Neural cell (in vitro differentiated cells): ENCODE data around the gene MST1. TPM values are rescaled to one million over a fixed set of nuclear protein-coding genes. Genes with fewer than 3 reads are reported as not detected.

ENCODE experiments used
- H2AFZ ChIP-seq: fragments of 200-600, 300-800 bp; sonication (generic), shearing (Covaris generic); 2 replicates; pipeline ENCODE4 v1.6.0; 2014; ENCODE audit warnings: low read depth, mild to moderate bottlenecking, antibody characterized with exemption, low read length, moderate library complexity
- H3F3A ChIP-seq: fragments of 200-600 bp; shearing (Covaris generic); 2 replicates; pipeline ENCODE4 v1.6.1; 2016; ENCODE audit warnings: mild to moderate bottlenecking, moderate library complexity, mixed read lengths, antibody characterized with exemption, low read length; ENCODE audit not compliant: insufficient read depth, poor library complexity, severe bottlenecking
- H3K27ac ChIP-seq: fragments of 200-600, 300-800 bp; sonication (generic), shearing (Covaris generic); 2 replicates; pipeline ENCODE4 v1.5.1; 2014; ENCODE audit warnings: mild to moderate bottlenecking, low read length, moderate library complexity
- H3K27me3 ChIP-seq: fragments of 300-800, 200-600 bp; sonication (generic), shearing (Covaris generic); 2 replicates; pipeline ENCODE4 v1.6.0; 2014; ENCODE audit warnings: mild to moderate bottlenecking, low read depth, low read length, moderate library complexity; ENCODE audit not compliant: insufficient read depth
- H3K36me3 ChIP-seq: fragments of 300-800, 200-600 bp; sonication (generic), shearing (Covaris generic); 2 replicates; pipeline ENCODE4 v1.5.1; 2014; ENCODE audit warnings: mild to moderate bottlenecking, antibody characterized with exemption, low read length, moderate library complexity; ENCODE audit not compliant: insufficient read depth
- H3K4me2 ChIP-seq: fragments of 300-800, 200-600 bp; sonication (generic), shearing (Covaris generic); 2 replicates; pipeline ENCODE4 v1.6.0; 2014; ENCODE audit warnings: mild to moderate bottlenecking, low read length
- H3K4me3 ChIP-seq: fragments of 300-800, 200-600 bp; sonication (generic), shearing (Covaris generic); 2 replicates; pipeline ENCODE4 v1.5.1; 2014; ENCODE audit warnings: mild to moderate bottlenecking, low read length, moderate library complexity
- H3K79me2 ChIP-seq: fragments of 200-600 bp; shearing (Covaris generic); replicated peaks from 2 replicates; pipeline ENCODE4 v1.6.0; 2014; ENCODE audit warnings: mild to moderate bottlenecking, low read length, moderate library complexity; ENCODE audit not compliant: insufficient read depth
- H3K9ac ChIP-seq: fragments of 300-800, 200-600 bp; sonication (generic), shearing (Covaris generic); 2 replicates; pipeline ENCODE4 v1.6.1; 2016; ENCODE audit warnings: mild to moderate bottlenecking, low read length, mixed read lengths
- H3K9me2 ChIP-seq: fragments of 200-600 bp; shearing (Covaris generic); 2 replicates; pipeline ENCODE4 v1.6.1; 2016; ENCODE audit warnings: mild to moderate bottlenecking, low read length, mixed read lengths; ENCODE audit not compliant: insufficient read depth
- H3K9me3 ChIP-seq: fragments of 200-600, 300-800 bp; sonication (generic), shearing (Covaris generic); 2 replicates; pipeline ENCODE4 v1.6.1; 2016; ENCODE audit warnings: mild to moderate bottlenecking, mixed run types, low read length, moderate library complexity, mixed read lengths
- H4K20me1 ChIP-seq: fragments of 200-600 bp; shearing (Covaris generic); 2 replicates; pipeline ENCODE4 v1.6.1; 2016; ENCODE audit warnings: mild to moderate bottlenecking, mixed run types; ENCODE audit not compliant: insufficient read depth
- EP300 ChIP-seq: fragments of 450-650 bp; conservative IDR thresholded peaks from 2 replicates; pipeline ENCODE4 v1.6.1; 2014; ENCODE audit warnings: antibody characterized with exemption, mild to moderate bottlenecking, moderate library complexity; ENCODE audit not compliant: poor library complexity, severe bottlenecking
- EZH2 ChIP-seq: fragments of 200-600, 300-800 bp; shearing (Covaris generic), sonication (generic); IDR thresholded peaks from 2 replicates; pipeline ENCODE4 v1.6.1; 2014; ENCODE audit warnings: antibody characterized with exemption, low read length, borderline replicate concordance, mild to moderate bottlenecking; ENCODE audit not compliant: insufficient read depth, poor library complexity, severe bottlenecking
- MXI1 ChIP-seq: fragments of 450-650 bp; conservative IDR thresholded peaks from 2 replicates; pipeline ENCODE4 v1.6.1; 2014; ENCODE audit warnings: antibody characterized with exemption, mild to moderate bottlenecking; ENCODE audit not compliant: poor library complexity, severe bottlenecking
- POLR2AphosphoS5 ChIP-seq: IDR thresholded peaks from 2 replicates; pipeline ENCODE4 v1.6.1; 2012
- RAD21 ChIP-seq: fragments of 450-650 bp; conservative IDR thresholded peaks from 2 replicates; pipeline ENCODE4 v1.6.1; 2014; ENCODE audit warnings: antibody characterized with exemption, mild to moderate bottlenecking, moderate library complexity
- SMC3 ChIP-seq: fragments of 450-650 bp; conservative IDR thresholded peaks from 2 replicates; pipeline ENCODE4 v1.6.1; 2014; ENCODE audit warnings: antibody characterized with exemption, mild to moderate bottlenecking, moderate library complexity; ENCODE audit not compliant: poor library complexity
- TAF1 ChIP-seq: IDR thresholded peaks from 2 replicates; pipeline ENCODE4 v1.6.1; 2012; ENCODE audit warnings: low read depth
- polyA plus RNA-seq: library from polyadenylated mRNA; depleted of rRNA; stranded (reverse); fragments of >200 nt; gene quantifications from 2 replicates; pipeline ENCODE4 v1.2.3, GENCODE V29; 2014
- TF ChIP-seq, protein P1 (sequence below): IDR thresholded peaks from 2 replicates; pipeline ENCODE4 v1.6.1; 2012; ENCODE audit warnings: borderline replicate concordance
- TF ChIP-seq, protein P2 (sequence below): fragments of 450-650 bp; IDR thresholded peaks from 2 replicates; pipeline ENCODE4 v1.5.1; 2014; ENCODE audit warnings: antibody characterized with exemption, mild to moderate bottlenecking, moderate library complexity; ENCODE audit not compliant: poor library complexity, severe bottlenecking

Gene MST1
- polyA plus RNA-seq, 1 donor from 2014 or later, result 64.0 TPM

- TF ChIP-seq, protein P1, sequence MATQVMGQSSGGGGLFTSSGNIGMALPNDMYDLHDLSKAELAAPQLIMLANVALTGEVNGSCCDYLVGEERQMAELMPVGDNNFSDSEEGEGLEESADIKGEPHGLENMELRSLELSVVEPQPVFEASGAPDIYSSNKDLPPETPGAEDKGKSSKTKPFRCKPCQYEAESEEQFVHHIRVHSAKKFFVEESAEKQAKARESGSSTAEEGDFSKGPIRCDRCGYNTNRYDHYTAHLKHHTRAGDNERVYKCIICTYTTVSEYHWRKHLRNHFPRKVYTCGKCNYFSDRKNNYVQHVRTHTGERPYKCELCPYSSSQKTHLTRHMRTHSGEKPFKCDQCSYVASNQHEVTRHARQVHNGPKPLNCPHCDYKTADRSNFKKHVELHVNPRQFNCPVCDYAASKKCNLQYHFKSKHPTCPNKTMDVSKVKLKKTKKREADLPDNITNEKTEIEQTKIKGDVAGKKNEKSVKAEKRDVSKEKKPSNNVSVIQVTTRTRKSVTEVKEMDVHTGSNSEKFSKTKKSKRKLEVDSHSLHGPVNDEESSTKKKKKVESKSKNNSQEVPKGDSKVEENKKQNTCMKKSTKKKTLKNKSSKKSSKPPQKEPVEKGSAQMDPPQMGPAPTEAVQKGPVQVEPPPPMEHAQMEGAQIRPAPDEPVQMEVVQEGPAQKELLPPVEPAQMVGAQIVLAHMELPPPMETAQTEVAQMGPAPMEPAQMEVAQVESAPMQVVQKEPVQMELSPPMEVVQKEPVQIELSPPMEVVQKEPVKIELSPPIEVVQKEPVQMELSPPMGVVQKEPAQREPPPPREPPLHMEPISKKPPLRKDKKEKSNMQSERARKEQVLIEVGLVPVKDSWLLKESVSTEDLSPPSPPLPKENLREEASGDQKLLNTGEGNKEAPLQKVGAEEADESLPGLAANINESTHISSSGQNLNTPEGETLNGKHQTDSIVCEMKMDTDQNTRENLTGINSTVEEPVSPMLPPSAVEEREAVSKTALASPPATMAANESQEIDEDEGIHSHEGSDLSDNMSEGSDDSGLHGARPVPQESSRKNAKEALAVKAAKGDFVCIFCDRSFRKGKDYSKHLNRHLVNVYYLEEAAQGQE, result no peak
- no peak for TF ChIP-seq RAD21
- TF ChIP-seq, protein P2, sequence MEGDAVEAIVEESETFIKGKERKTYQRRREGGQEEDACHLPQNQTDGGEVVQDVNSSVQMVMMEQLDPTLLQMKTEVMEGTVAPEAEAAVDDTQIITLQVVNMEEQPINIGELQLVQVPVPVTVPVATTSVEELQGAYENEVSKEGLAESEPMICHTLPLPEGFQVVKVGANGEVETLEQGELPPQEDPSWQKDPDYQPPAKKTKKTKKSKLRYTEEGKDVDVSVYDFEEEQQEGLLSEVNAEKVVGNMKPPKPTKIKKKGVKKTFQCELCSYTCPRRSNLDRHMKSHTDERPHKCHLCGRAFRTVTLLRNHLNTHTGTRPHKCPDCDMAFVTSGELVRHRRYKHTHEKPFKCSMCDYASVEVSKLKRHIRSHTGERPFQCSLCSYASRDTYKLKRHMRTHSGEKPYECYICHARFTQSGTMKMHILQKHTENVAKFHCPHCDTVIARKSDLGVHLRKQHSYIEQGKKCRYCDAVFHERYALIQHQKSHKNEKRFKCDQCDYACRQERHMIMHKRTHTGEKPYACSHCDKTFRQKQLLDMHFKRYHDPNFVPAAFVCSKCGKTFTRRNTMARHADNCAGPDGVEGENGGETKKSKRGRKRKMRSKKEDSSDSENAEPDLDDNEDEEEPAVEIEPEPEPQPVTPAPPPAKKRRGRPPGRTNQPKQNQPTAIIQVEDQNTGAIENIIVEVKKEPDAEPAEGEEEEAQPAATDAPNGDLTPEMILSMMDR, result no peak
- TF ChIP-seq MXI1, result no peak
- no peak for TF ChIP-seq POLR2AphosphoS5
- TF ChIP-seq EP300, result no peak
- no peak for TF ChIP-seq EZH2
- TF ChIP-seq SMC3, result no peak
- no peak for TF ChIP-seq TAF1
- Histone ChIP-seq H3K27me3 (no peaks in the 10 kb centered on the region), H3F3A (no peaks in the 10 kb centered on the region), H3K79me2 (no peaks in the 10 kb centered on the region), H3K4me3 (no peak overlapping the region), H4K20me1 (no peaks in the 10 kb centered on the region), H3K27ac (no peak overlapping the region), H2AFZ (no peak overlapping the region), H3K36me3 (peaks cover 3% of the 10 kb centered on the region), H3K9ac (no peak overlapping the region), H3K9me2 (no peaks in the 10 kb centered on the region), H3K4me2 (no peak overlapping the region), H3K9me3 (no peaks in the 10 kb centered on the region)
These were observed 22.9 kb upstream of the MST1 start for GRCh38 chr3:49712166-49712565.

- Histone ChIP-seq H3K27me3 (no peaks in the 10 kb centered on the region), H3K4me3 (no peak overlapping the region), H3K27ac (no peak overlapping the region), H3K9me3 (no peaks in the 10 kb centered on the region), H3K4me2 (no peak overlapping the region), H3K79me2 (no peaks in the 10 kb centered on the region), H3F3A (no peaks in the 10 kb centered on the region), H3K9ac (no peak overlapping the region), H4K20me1 (no peaks in the 10 kb centered on the region), H3K36me3 (peaks cover 3% of the 10 kb centered on the region), H2AFZ (no peak overlapping the region), H3K9me2 (no peaks in the 10 kb centered on the region)
- TF ChIP-seq, protein P2, result no peak
- TF ChIP-seq MXI1 (no peak), POLR2AphosphoS5 (no peak), RAD21 (no peak), SMC3 (no peak), EP300 (no peak), EZH2 (no peak), TAF1 (no peak)
- TF ChIP-seq, protein P1, result no peak
These were observed 22.2 kb upstream of the MST1 start for GRCh38 chr3:49711489-49711888.
